GM19463 (cell line): ENCODE data around the gene MREG.

ENCODE experiments used
- ATAC-seq: cut with Tn5 transposase; IDR thresholded peaks from one replicate; pipeline ENCODE4 v1.9.1; 2021; ENCODE audit warnings: mild to moderate bottlenecking, moderate library complexity; ENCODE audit not compliant: unreplicated experiment

MREG gene

GRCh38 chr2:215899141-215900074 lies 113.9 kb downstream of the MREG start:
- no peak for ATAC-seq

GRCh38 chr2:215898363-215898762 lies 115.0 kb downstream of the MREG start:
- no peak for ATAC-seq

GRCh38 chr2:215896921-215897320 lies 116.4 kb downstream of the MREG start:
- ATAC-seq = no peak

- ATAC-seq = no peak
These were observed 118.0 kb downstream of the MREG start for GRCh38 chr2:215895330-215895729.
